Measurements from ENCODE around the gene TPSAB1.

TPSAB1 gene

GRCh38 chr16:1211451-1212268 is 28.8 kb upstream of the TPSAB1 start:
- no peak for DNase-seq

GRCh38 chr16:1212616-1213194 is 27.8 kb upstream of the TPSAB1 start:
- no peak for DNase-seq

- DNase-seq: no peak
These were observed 27.3 kb upstream of the TPSAB1 start for GRCh38 chr16:1213231-1213630.

- no peak for DNase-seq
These were observed 26.6 kb upstream of the TPSAB1 start for GRCh38 chr16:1213796-1214372.

GRCh38 chr16:1214719-1215118 is 25.8 kb upstream of the TPSAB1 start:
- no peak for DNase-seq

GRCh38 chr16:1215574-1216295 is 24.8 kb upstream of the TPSAB1 start:
- DNase-seq: no peak

GRCh38 chr16:1216296-1216619 is 24.2 kb upstream of the TPSAB1 start:
- no peak for DNase-seq

GRCh38 chr16:1216681-1217400 is 23.7 kb upstream of the TPSAB1 start:
- DNase-seq: no peak

GRCh38 chr16:1217526-1217925 is 23.0 kb upstream of the TPSAB1 start:
- DNase-seq: no peak

- no peak for DNase-seq
These were observed 22.2 kb upstream of the TPSAB1 start for GRCh38 chr16:1218061-1218929.

- DNase-seq: no peak
These were observed 21.4 kb upstream of the TPSAB1 start for GRCh38 chr16:1218930-1219611.

- DNase-seq: no peak
These were observed 20.3 kb upstream of the TPSAB1 start for GRCh38 chr16:1220098-1220728.

- no peak for DNase-seq
These were observed 19.5 kb upstream of the TPSAB1 start for GRCh38 chr16:1220841-1221627.

- no peak for DNase-seq
These were observed 18.6 kb upstream of the TPSAB1 start for GRCh38 chr16:1221628-1222552.

- no peak for DNase-seq
These were observed 17.8 kb upstream of the TPSAB1 start for GRCh38 chr16:1222553-1223354.

- no peak for DNase-seq
These were observed 16.9 kb upstream of the TPSAB1 start for GRCh38 chr16:1223355-1224214.

GRCh38 chr16:1224558-1224957 is 15.9 kb upstream of the TPSAB1 start:
- DNase-seq: no peak

Data from DMS153 (cell line).